ENCODE measurements around the gene TPCN2. TPM values are rescaled to one million over a fixed set of nuclear protein-coding genes. Genes with fewer than 3 reads are reported as not detected.

TPCN2 gene
- total and polyA plus RNA-seq, 9 of the 15 experiments (the other 6 are each of a cell fraction or from before 2014, with no cell fraction given), result 0.66 to 10.2 (median 4.6) TPM

DNA sequence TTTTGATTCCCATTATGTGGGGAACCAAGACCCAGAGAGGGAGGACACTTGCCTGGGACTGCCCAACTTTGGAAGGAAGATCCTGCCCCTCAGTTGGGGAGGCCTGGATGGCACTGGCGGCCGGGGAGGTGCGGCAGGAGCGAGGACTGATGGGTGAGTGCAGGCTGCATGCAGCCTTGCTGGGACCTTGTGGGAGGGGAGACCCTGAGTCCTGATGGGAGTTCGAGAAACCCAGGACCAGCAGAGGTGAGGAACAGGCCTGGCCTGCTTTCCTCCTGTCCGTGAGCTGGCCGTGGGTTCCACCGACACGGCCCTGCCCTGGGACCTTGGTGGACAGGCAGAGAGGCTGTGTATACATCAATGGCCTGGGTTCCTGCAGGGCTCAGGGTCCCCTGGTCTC lies 87.7 kb downstream of the TPCN2 start:
- Histone ChIP-seq H3K9me1 (ENCODE audit: control insufficient read depth, insufficient read depth, low read length) (no peaks in the 10 kb centered on the region), H3K79me2 (ENCODE audit: control insufficient read depth, insufficient read depth, low read length) (no peaks in the 10 kb centered on the region), H3K4me1 (replicated peaks in 1 of 2; ENCODE audit: control insufficient read depth in 2 of 2, insufficient read depth in 2 of 2, low read length in 2 of 2) (peaks cover 14 to 23% of the 10 kb centered on the region in 2 experiments; a peak in 4 of 5 replicates), H3K27me3 (ENCODE audit: control insufficient read depth in 2 of 2, insufficient read depth in 2 of 2, low read length in 2 of 2) (peaks cover 0 to 3% of the 10 kb centered on the region in 2 experiments; a peak in 2 of 5 replicates), H4K20me1 (replicated peaks; ENCODE audit: control insufficient read depth, insufficient read depth, low read length) (no peaks in the 10 kb centered on the region), H3K36me3 (ENCODE audit: control insufficient read depth, insufficient read depth, low read length) (no peaks in the 10 kb centered on the region), H3K4me2 (ENCODE audit: insufficient read depth, low read length) (no peak overlapping the region), H3K9ac (ENCODE audit: insufficient read depth in 1 of 2, low read depth in 2 of 2, low read length in 2 of 2) (no peak overlapping the region), H3K27ac (ENCODE audit: extremely low read depth, low read depth, low read length) (no peak overlapping the region), H3K9me3 (replicated peaks; ENCODE audit: control insufficient read depth, insufficient read depth, low read depth, low read length) (no peaks in the 10 kb centered on the region), H3K4me3 (no peak overlapping the region), H2AFZ (ENCODE audit: low read depth, low read length) (no peak overlapping the region)
- TF ChIP-seq ZNF140 (CRISPR knock-in tag; IDR thresholded peaks at IDR 0.05), result no peak
- WGBS (ENCODE audit: insufficient coverage, low coverage, missing lambda C conversion rate), result 19% methylated on average over 9 of the region's 9 CpGs
- in situ Hi-C loops (cut with MboI) (no loop called here), intact Hi-C loops (cut with micrococcal nuclease) (loop anchor here (10.0 kb wide), 4 partner anchors 78 to 508 kb away; partner anchors contain the start of genes CCND1 and MYEOV)
- ChIA-PET POLR2A (interaction anchor here (1.2 kb wide), 1 partner anchor 535 kb away, joined by 3 read pairs; no protein-coding TSS in a partner anchor), CTCF (ENCODE audit: low intra/inter-chr PET ratio) (no interaction called here)
- no peak for DNase-seq (ENCODE audit: extremely low read depth in 1 of 4, low spot score in 3 of 4)
- ATAC-seq, result no peak
- BruUV-seq (replicated peaks), result no TSS peak
- no peak for FAIRE-seq

GRCh38 chr11:69137151-69137844 lies 88.6 kb downstream of the TPCN2 start:
- no peak overlapping the region for H3K4me2 ChIP-seq (ENCODE audit: insufficient read depth, low read length)

More at GRCh38 chr11:69137151-69137844, 88.6 kb downstream of the TPCN2 start:
- Histone ChIP-seq H3K27ac (ENCODE audit: extremely low read depth, low read depth, low read length) (no peak overlapping the region), H3K36me3 (ENCODE audit: control insufficient read depth, insufficient read depth, low read length) (no peaks in the 10 kb centered on the region), H3K9ac (ENCODE audit: insufficient read depth in 1 of 2, low read depth in 2 of 2, low read length in 2 of 2) (no peak overlapping the region), H3K9me3 (replicated peaks; ENCODE audit: control insufficient read depth, insufficient read depth, low read depth, low read length) (no peaks in the 10 kb centered on the region), H3K4me3 (no peak overlapping the region), H4K20me1 (replicated peaks; ENCODE audit: control insufficient read depth, insufficient read depth, low read length) (no peaks in the 10 kb centered on the region), H3K79me2 (ENCODE audit: control insufficient read depth, insufficient read depth, low read length) (no peaks in the 10 kb centered on the region), H2AFZ (ENCODE audit: low read depth, low read length) (no peak overlapping the region), H3K27me3 (ENCODE audit: control insufficient read depth in 2 of 2, insufficient read depth in 2 of 2, low read length in 2 of 2) (peaks cover 0 to 3% of the 10 kb centered on the region in 2 experiments; a peak in 2 of 5 replicates), H3K4me1 (replicated peaks in 1 of 2; ENCODE audit: control insufficient read depth in 2 of 2, insufficient read depth in 2 of 2, low read length in 2 of 2) (peaks cover 14 to 23% of the 10 kb centered on the region in 2 experiments; a peak in 4 of 5 replicates), H3K9me1 (ENCODE audit: control insufficient read depth, insufficient read depth, low read length) (no peaks in the 10 kb centered on the region)
- in situ Hi-C loops (cut with MboI), result no loop called here
- 15% methylated on average over 6 of the region's 8 CpGs for WGBS (ENCODE audit: insufficient coverage, low coverage, missing lambda C conversion rate)
- FAIRE-seq (no peak), DNase-seq (ENCODE audit: extremely low read depth in 1 of 4, low spot score in 3 of 4) (no peak), ATAC-seq (no peak)
- no peak for TF ChIP-seq FOXA3 (CRISPR knock-in tag; conservative IDR thresholded peaks at IDR 0.05 in 1 of 2, IDR thresholded peaks at IDR 0.05 in 1 of 2)
- TF ChIP-seq ZKSCAN1 (IDR thresholded peaks at IDR 0.05; ENCODE audit: low read depth, low read length), result peak; percentile 92
- TF ChIP-seq NFIC (IDR thresholded peaks at IDR 0.05), result peak; percentile 24
- ChIA-PET CTCF (ENCODE audit: low intra/inter-chr PET ratio) (no interaction called here), POLR2A (interaction anchor here (1.2 kb wide), 1 partner anchor 534 kb away, joined by 3 read pairs; no protein-coding TSS in a partner anchor)
- intact Hi-C loops (cut with micrococcal nuclease), result loop anchor here (10.0 kb wide), 4 partner anchors 78 to 508 kb away; partner anchors contain the start of genes CCND1 and MYEOV
- BruUV-seq (replicated peaks), result no TSS peak

All from K562 (cell line).